GM11168 (cell line): ENCODE data around the gene PTPN2.
"Not testable (repeated sequence)": the region's sequence is repeated elsewhere in the genome, so short reads cannot be mapped to it uniquely, and the experiment has no call there.

Source experiments
- in situ Hi-C: fragments of 300-500 bp; cut with MboI; formaldehyde crosslinking; loops from one replicate; pipeline ENCODE4 v1.12.0; 2022; ENCODE audit warnings: low sequenced_read_pairs; ENCODE audit not compliant: unreplicated experiment

The PTPN2 gene

GRCh38 chr18:12883684-12884405 is at the start of gene PTPN2:
Gene PTPN2 (minus strand): TSS chr18:12884237. CDS start chr18:12884141, 96 bp downstream.
- in situ Hi-C loops: no loop called here

- in situ Hi-C loops: loop anchor here (25.0 kb wide), 1 partner anchor 521 kb away; the partner anchor contains the start of gene PRELID3A
Measured at GRCh38 chr18:12933327-12933726, 49.3 kb upstream of the PTPN2 start.

GRCh38 chr18:12930908-12931307 is 46.9 kb upstream of the PTPN2 start:
- in situ Hi-C loops: loop anchor here (25.0 kb wide), 1 partner anchor 519 kb away; the partner anchor contains the start of gene PRELID3A

- in situ Hi-C loops: loop anchor here (25.0 kb wide), 1 partner anchor 518 kb away; the partner anchor contains the start of gene PRELID3A
Measured at GRCh38 chr18:12930376-12930775, 46.3 kb upstream of the PTPN2 start.

GRCh38 chr18:12929477-12930083 is 45.5 kb upstream of the PTPN2 start:
- in situ Hi-C loops: loop anchor here (25.0 kb wide), 1 partner anchor 517 kb away; the partner anchor contains the start of gene PRELID3A

GRCh38 chr18:12928641-12929040 is 44.6 kb upstream of the PTPN2 start:
- in situ Hi-C loops: loop anchor here (25.0 kb wide), 1 partner anchor 516 kb away; the partner anchor contains the start of gene PRELID3A

GRCh38 chr18:12928206-12928605 is 44.2 kb upstream of the PTPN2 start:
- in situ Hi-C loops: loop anchor here (25.0 kb wide), 1 partner anchor 516 kb away; the partner anchor contains the start of gene PRELID3A

- in situ Hi-C loops: loop anchor here (25.0 kb wide), 1 partner anchor 512 kb away; the partner anchor contains the start of gene PRELID3A
Measured at GRCh38 chr18:12924616-12925015, 40.6 kb upstream of the PTPN2 start.

GRCh38 chr18:12922266-12922665 is 38.2 kb upstream of the PTPN2 start:
- in situ Hi-C loops: no loop called here

- in situ Hi-C loops: no loop called here
Measured at GRCh38 chr18:12921178-12921577, 37.1 kb upstream of the PTPN2 start.

- in situ Hi-C loops: no loop called here
Measured at GRCh38 chr18:12911929-12912703, 28.1 kb upstream of the PTPN2 start.

- in situ Hi-C loops: no loop called here
Measured at GRCh38 chr18:12911025-12911928, 27.2 kb upstream of the PTPN2 start.

GRCh38 chr18:12908706-12909105 is 24.7 kb upstream of the PTPN2 start:
- in situ Hi-C loops: no loop called here

GRCh38 chr18:12907258-12907925 is 23.4 kb upstream of the PTPN2 start:
- in situ Hi-C loops: no loop called here

GRCh38 chr18:12906773-12907172 is 22.7 kb upstream of the PTPN2 start:
- in situ Hi-C loops: no loop called here

- in situ Hi-C loops: no loop called here
Measured at GRCh38 chr18:12906119-12906518, 22.1 kb upstream of the PTPN2 start.

- in situ Hi-C loops: no loop called here
Measured at GRCh38 chr18:12904012-12904516, 20.0 kb upstream of the PTPN2 start.

- in situ Hi-C loops: not testable (repeated sequence)
Measured at GRCh38 chr18:12901208-12901607, 17.2 kb upstream of the PTPN2 start.
